Activated CD8-positive, alpha-beta T cell treated with anti-CD3 and anti-CD28 coated beads for 36 hours (primary cell): ENCODE results near the gene ZNF697. TPM values are rescaled to one million over a fixed set of nuclear protein-coding genes. Genes with fewer than 3 reads are reported as not detected.

Experiments
- ATAC-seq: fragments of 200-7000 bp; cut with Tn5 transposase; one replicate; pipeline ENCODE4 v1.10.0; 2021; ENCODE audit warnings: mild to moderate bottlenecking, moderate library complexity
- CTCF ChIA-PET: fragments of 350-600 bp; sonication (Branson Sonifier 250); formaldehyde crosslinking; loops from one replicate; lab custom pipeline; 2021; ENCODE audit warnings: antibody characterized with exemption; lab: Charles Lee
- POLR2A ChIA-PET: fragments of 350-600 bp; sonication (Branson Sonifier 250); formaldehyde crosslinking; loops from one replicate; lab custom pipeline; 2021; ENCODE audit warnings: antibody characterized with exemption; lab: Charles Lee
- DNase-seq: peaks from one replicate; pipeline ENCODE4 v3.0.0-alpha.2; 2020
- H3K27ac Mint-ChIP-seq: one replicate; pipeline ENCODE4 v1.8.0; 2021; ENCODE audit warnings: mild to moderate bottlenecking, mixed read lengths
- H3K27me3 Mint-ChIP-seq: one replicate; pipeline ENCODE4 v1.8.0; 2021; ENCODE audit warnings: mixed read lengths
- H3K36me3 Mint-ChIP-seq: one replicate; pipeline ENCODE4 v1.8.0; 2021; ENCODE audit warnings: low read depth, mixed read lengths
- H3K4me1 Mint-ChIP-seq: one replicate; pipeline ENCODE4 v1.8.0; 2021; ENCODE audit warnings: low read depth, mixed read lengths
- H3K4me3 Mint-ChIP-seq: one replicate; pipeline ENCODE4 v1.8.0; 2021; ENCODE audit warnings: mild to moderate bottlenecking, moderate library complexity, mixed read lengths
- H3K9me3 Mint-ChIP-seq: one replicate; pipeline ENCODE4 v1.8.0; 2021; ENCODE audit warnings: mixed read lengths
- CTCF ChIP-seq: fragments of 200-600 bp; IDR thresholded peaks from one replicate; pipeline ENCODE4 v1.8.0; 2022; ENCODE audit warnings: antibody characterized with exemption, mild to moderate bottlenecking
- intact Hi-C: fragments of 100-400 bp; cut with micrococcal nuclease; formaldehyde crosslinking; loops from one replicate; pipeline ENCODE4 v1.10.0; 2022
- total RNA-seq, 2 experiments: library from RNA; stranded (reverse); gene quantifications; one replicate each; pipeline ENCODE4 v1.2.3, GENCODE V29; 2021

Gene ZNF697
- total RNA-seq, 2 experiments from 2014 or later, result 0.20 to 0.38 TPM

GRCh38 chr1:119652587-119652986 is 4.5 kb upstream of the ZNF697 start:
- Mint-ChIP-seq H3K36me3 (no peaks in the 10 kb centered on the region), H3K9me3 (no peaks in the 10 kb centered on the region), H3K27ac (no peak overlapping the region), H3K27me3 (peaks cover 44% of the 10 kb centered on the region), H3K4me3 (no peak overlapping the region), H3K4me1 (peaks cover 2% of the 10 kb centered on the region)
- ATAC-seq (no peak), DNase-seq (no peak)
- POLR2A ChIA-PET, result no interaction called here
- CTCF ChIA-PET, result interaction anchor here (1.5 to 3.3 kb wide), 2 partner anchors 10 to 23 kb away, joined by 5 to 23 read pairs; no protein-coding TSS in a partner anchor
- intact Hi-C loops, result no loop called here
- no peak for TF ChIP-seq CTCF

GRCh38 chr1:119651641-119652040 is 3.6 kb upstream of the ZNF697 start:
- intact Hi-C loops, result no loop called here
- ChIA-PET POLR2A (no interaction called here), CTCF (interaction anchor here (4.5 kb wide), 1 partner anchor 24 kb away, joined by 21 read pairs; no protein-coding TSS in a partner anchor)
- no peak for DNase-seq
- ATAC-seq, result no peak
- H3K9me3 Mint-ChIP-seq, result no peaks in the 10 kb centered on the region
- H3K4me3 Mint-ChIP-seq, result no peak overlapping the region
- peaks cover 53% of the 10 kb centered on the region for H3K27me3 Mint-ChIP-seq
- H3K36me3 Mint-ChIP-seq, result no peaks in the 10 kb centered on the region
- TF ChIP-seq CTCF, result no peak
- H3K4me1 Mint-ChIP-seq, result peaks cover 10% of the 10 kb centered on the region
- H3K27ac Mint-ChIP-seq, result no peak overlapping the region

- Mint-ChIP-seq H3K27me3 (peaks cover 58% of the 10 kb centered on the region), H3K36me3 (no peaks in the 10 kb centered on the region), H3K27ac (no peak overlapping the region), H3K9me3 (no peaks in the 10 kb centered on the region), H3K4me1 (peaks cover 15% of the 10 kb centered on the region), H3K4me3 (no peak overlapping the region)
- DNase-seq, result no peak
- ChIA-PET CTCF (interaction anchor here (1.2 to 4.5 kb wide), 2 partner anchors 24 to 40 kb away, joined by 3 to 21 read pairs; no protein-coding TSS in a partner anchor), POLR2A (no interaction called here)
- intact Hi-C loops, result no loop called here
- ATAC-seq, result no peak
- no peak for TF ChIP-seq CTCF
Observed at GRCh38 chr1:119651133-119651532, 3.1 kb upstream of the ZNF697 start.

- H3K9me3 Mint-ChIP-seq, result no peaks in the 10 kb centered on the region
- H3K4me3 Mint-ChIP-seq, result peak overlapping the region; percentile 70
- intact Hi-C loops, result no loop called here
- ATAC-seq (no peak), DNase-seq (no peak)
- CTCF ChIA-PET, result interaction anchor here (0.7 to 4.5 kb wide), 5 partner anchors 9 to 34 kb away, joined by 3 to 21 read pairs (median 4); no protein-coding TSS in a partner anchor
- POLR2A ChIA-PET, result interaction anchor here (1.3 kb wide), 1 partner anchor 63 kb away, joined by 4 read pairs; the partner anchor contains the start of gene PHGDH
- H3K27ac Mint-ChIP-seq, result no peak overlapping the region
- no peak for TF ChIP-seq CTCF
- H3K4me1 Mint-ChIP-seq, result peaks cover 24% of the 10 kb centered on the region
- peaks cover 69% of the 10 kb centered on the region for H3K27me3 Mint-ChIP-seq
- H3K36me3 Mint-ChIP-seq, result no peaks in the 10 kb centered on the region
Observed at GRCh38 chr1:119648620-119649004, 546 bp upstream of the ZNF697 start.

GRCh38 chr1:119647228-119647733 is 785 bp downstream of the ZNF697 start:
- peaks cover 66% of the 10 kb centered on the region for H3K27me3 Mint-ChIP-seq
- ChIA-PET CTCF (interaction anchor here (4.5 kb wide), 1 partner anchor 28 kb away, joined by 21 read pairs; no protein-coding TSS in a partner anchor), POLR2A (interaction anchor here (0.6 to 1.3 kb wide), 2 partner anchors 52 to 64 kb away, joined by 3 to 4 read pairs; partner anchors contain the start of gene PHGDH)
- H3K4me1 Mint-ChIP-seq, result peaks cover 24% of the 10 kb centered on the region
- ATAC-seq (no peak), DNase-seq (peak; percentile 6)
- no peak for TF ChIP-seq CTCF
- no peak overlapping the region for H3K27ac Mint-ChIP-seq
- intact Hi-C loops, result no loop called here
- H3K9me3 Mint-ChIP-seq, result no peaks in the 10 kb centered on the region
- H3K36me3 Mint-ChIP-seq, result no peaks in the 10 kb centered on the region
- peak overlapping the region; percentile 70 for H3K4me3 Mint-ChIP-seq
